Stomach (tissue), 9 donors: ENCODE data around the gene PRMT7. TPM values are rescaled to one million over a fixed set of nuclear protein-coding genes. Genes with fewer than 3 reads are reported as not detected.

ENCODE experiments used
- DNase-seq, 2 donors: peaks; one replicate each; pipeline versions ENCODE4 v3.0.0 to v3.0.0-alpha.2; 2013 to 2019
- H3K27ac ChIP-seq, 5 donors: fragments of 200-600 bp in 4 of 5; sonication (generic) in 4 of 5; one replicate each; pipeline ENCODE4 v1.5.1; 2013 to 2019; ENCODE audit warnings: mild to moderate bottlenecking in 1 of 5, moderate library complexity in 1 of 5
- H3K27me3 ChIP-seq, 3 donors: fragments of 200-600 bp; sonication (generic); one replicate each; pipeline ENCODE4 v1.5.1; 2017 to 2019; ENCODE audit warnings: mixed run types in 1 of 3
- H3K36me3 ChIP-seq, 4 donors: fragments of 200-600 bp; sonication (generic); 1 replicate in 3 of 4; 2 replicates in 1 of 4; pipeline ENCODE4 v1.5.1; 2016 to 2019
- H3K4me1 ChIP-seq, 4 donors: fragments of 200-600 bp; sonication (generic); one replicate each; pipeline ENCODE4 v1.5.1; 2016 to 2019
- H3K4me3 ChIP-seq, 4 donors: fragments of 200-600 bp; sonication (generic) in 3 of 4; one replicate each; pipeline ENCODE4 v1.5.1; 2016 to 2019; ENCODE audit warnings: mild to moderate bottlenecking in 1 of 4
- H3K9me3 ChIP-seq, 4 donors: fragments of 200-600 bp; sonication (generic); one replicate each; pipeline ENCODE4 v1.5.1; 2016 to 2019
- EP300 ChIP-seq: sonication (generic); formaldehyde crosslinking; IDR thresholded peaks from one replicate; pipeline ENCODE4 v1.6.1; 2017; ENCODE audit warnings: antibody characterized with exemption
- POLR2A ChIP-seq, 4 donors: fragments of 450-650 bp; IDR thresholded peaks; one replicate each; pipeline ENCODE4 v1.6.1; 2016; ENCODE audit warnings: antibody characterized with exemption in 4 of 4, control low read depth in 2 of 4, mild to moderate bottlenecking in 1 of 4, moderate library complexity in 1 of 4
- POLR2AphosphoS5 ChIP-seq, 3 donors: sonication (generic); formaldehyde crosslinking; IDR thresholded peaks; one replicate each; pipeline ENCODE4 v1.6.1; 2016; ENCODE audit warnings: antibody characterized with exemption in 3 of 3
- WGBS, 5 donors: extraction: QIAGEN DNeasy Blood & Tissue Kit in 3 of 5; methylation state at CpG; one replicate each; pipeline versions ENCODE4 v1.1.5 to v1.1.7; 2013 to 2018; 5-methylcytosine and 5-hydroxymethylcytosine counted together
- intact Hi-C: fragments of 100-400 bp; cut with DNase I; formaldehyde crosslinking; loops from one replicate; pipeline ENCODE4 v1.15.1; 2023; ENCODE audit warnings: low total_unique reads
- polyA plus RNA-seq, 3 donors: library from polyadenylated mRNA; stranded (reverse); fragments of 200-250 nt; gene quantifications; one replicate each; pipeline ENCODE4 v1.2.3, GENCODE V29; 2013
- total RNA-seq, 5 donors: library from RNA; depleted of rRNA; stranded (reverse); fragments of >200 nt; gene quantifications; one replicate each; pipeline versions ENCODE4 v1.1.0 to v1.2.3, GENCODE V29; 2014 to 2016
- TF ChIP-seq, protein P1 (sequence below), 7 experiments: fragments of 450-650 bp in 4 of 7; fragments of 200-600 bp in 3 of 7; sonication (generic) in 3 of 7; IDR thresholded peaks; one replicate each; pipeline ENCODE4 v1.5.1; 2016 to 2019; ENCODE audit warnings: antibody characterized with exemption in 7 of 7, control low read depth in 2 of 7, mild to moderate bottlenecking in 1 of 7
- donor health status: healthy with polysubstance abuse.
- donor health status: Bipolar disorder and iron deficiency.
- donor health status: healthy.

The PRMT7 gene
- total and polyA plus RNA-seq, 8 donors, result 22.4 to 88.8 (median 37.2) TPM

- H3K4me1 ChIP-seq, result peaks cover 0 to 8% (median 5%) of the 10 kb centered on the region in 4 donors
- 55 to 80% (median 70%) methylated on average over 12 to 14 of the region's 14 CpGs for WGBS, 5 donors
- intact Hi-C loops, result no loop called here
- no peak overlapping the region for H3K4me3 ChIP-seq
- no peaks in the 10 kb centered on the region for H3K9me3 ChIP-seq
- no peak for DNase-seq
- H3K36me3 ChIP-seq, result peaks cover 0 to 43% (median 25%) of the 10 kb centered on the region in 4 donors
- no peak overlapping the region for H3K27ac ChIP-seq
- H3K27me3 ChIP-seq, result peaks cover 0 to 46% (median 3%) of the 10 kb centered on the region in 3 donors
- TF ChIP-seq POLR2A (IDR thresholded peaks at IDR 0.05) (no peak), POLR2AphosphoS5 (IDR thresholded peaks at IDR 0.05) (no peak), EP300 (no peak)
- TF ChIP-seq, protein P1, sequence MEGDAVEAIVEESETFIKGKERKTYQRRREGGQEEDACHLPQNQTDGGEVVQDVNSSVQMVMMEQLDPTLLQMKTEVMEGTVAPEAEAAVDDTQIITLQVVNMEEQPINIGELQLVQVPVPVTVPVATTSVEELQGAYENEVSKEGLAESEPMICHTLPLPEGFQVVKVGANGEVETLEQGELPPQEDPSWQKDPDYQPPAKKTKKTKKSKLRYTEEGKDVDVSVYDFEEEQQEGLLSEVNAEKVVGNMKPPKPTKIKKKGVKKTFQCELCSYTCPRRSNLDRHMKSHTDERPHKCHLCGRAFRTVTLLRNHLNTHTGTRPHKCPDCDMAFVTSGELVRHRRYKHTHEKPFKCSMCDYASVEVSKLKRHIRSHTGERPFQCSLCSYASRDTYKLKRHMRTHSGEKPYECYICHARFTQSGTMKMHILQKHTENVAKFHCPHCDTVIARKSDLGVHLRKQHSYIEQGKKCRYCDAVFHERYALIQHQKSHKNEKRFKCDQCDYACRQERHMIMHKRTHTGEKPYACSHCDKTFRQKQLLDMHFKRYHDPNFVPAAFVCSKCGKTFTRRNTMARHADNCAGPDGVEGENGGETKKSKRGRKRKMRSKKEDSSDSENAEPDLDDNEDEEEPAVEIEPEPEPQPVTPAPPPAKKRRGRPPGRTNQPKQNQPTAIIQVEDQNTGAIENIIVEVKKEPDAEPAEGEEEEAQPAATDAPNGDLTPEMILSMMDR (IDR thresholded peaks at IDR 0.05), result no peak
These were observed 53.8 kb downstream of the PRMT7 start for GRCh38 chr16:68364561-68364998.

DNA sequence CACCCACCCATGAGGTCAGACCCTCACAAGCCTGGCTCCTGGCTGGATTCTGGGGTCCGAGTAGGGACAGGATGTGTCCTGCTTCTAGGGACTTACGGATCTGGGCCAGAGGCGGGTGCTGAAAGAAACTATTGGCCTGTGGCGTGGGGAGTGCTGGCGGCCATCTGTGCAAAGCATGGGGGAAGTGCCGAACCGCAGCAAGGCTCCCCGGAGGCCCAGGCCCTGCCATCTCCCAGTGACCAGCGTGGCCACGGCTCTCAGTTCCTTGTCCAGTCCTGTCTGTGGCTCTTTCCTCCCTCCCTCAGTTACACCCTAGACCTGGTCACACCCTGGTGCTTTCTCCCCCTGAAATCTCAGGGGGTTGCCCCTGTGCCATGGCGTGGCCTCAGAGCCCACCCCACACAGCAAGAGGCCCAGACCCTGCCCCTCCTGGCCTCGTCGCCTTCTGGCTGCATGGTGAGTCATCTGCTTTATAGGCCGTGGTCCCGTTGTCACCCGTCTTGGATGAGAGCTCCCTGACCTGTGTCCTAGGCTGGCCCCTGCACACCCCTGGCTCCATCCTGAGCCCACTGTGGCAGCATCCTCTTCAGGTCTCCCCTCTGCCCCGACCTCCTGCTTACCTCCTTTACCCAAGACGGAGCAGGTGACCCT, 54.5 kb downstream of the PRMT7 start:
- Histone ChIP-seq H3K4me3 (no peak overlapping the region), H3K27me3 (peaks cover 0 to 46% (median 3%) of the 10 kb centered on the region in 3 donors), H3K9me3 (no peaks in the 10 kb centered on the region), H3K27ac (no peak overlapping the region), H3K4me1 (peaks cover 0 to 14% (median 7%) of the 10 kb centered on the region in 4 donors), H3K36me3 (peaks cover 0 to 44% (median 22%) of the 10 kb centered on the region in 4 donors)
- no peak for DNase-seq
- 61 to 79% (median 76%) methylated on average over 11 to 18 of the region's 18 CpGs for WGBS, 5 donors
- TF ChIP-seq, protein P1 (IDR thresholded peaks at IDR 0.05), result no peak
- TF ChIP-seq POLR2AphosphoS5 (IDR thresholded peaks at IDR 0.05) (no peak), EP300 (no peak), POLR2A (IDR thresholded peaks at IDR 0.05) (no peak)
- intact Hi-C loops, result no loop called here

GRCh38 chr16:68366062-68366461, 55.2 kb downstream of the PRMT7 start:
- H3K4me3 ChIP-seq, result no peak overlapping the region
- no peak for DNase-seq
- H3K36me3 ChIP-seq, result peaks cover 0 to 44% (median 18%) of the 10 kb centered on the region in 4 donors
- H3K4me1 ChIP-seq, result peaks cover 0 to 19% (median 9%) of the 10 kb centered on the region in 4 donors
- no peak overlapping the region for H3K27ac ChIP-seq
- no peaks in the 10 kb centered on the region for H3K9me3 ChIP-seq
- TF ChIP-seq POLR2A (IDR thresholded peaks at IDR 0.05), result no peak
- TF ChIP-seq, protein P1 (IDR thresholded peaks at IDR 0.05), result no peak
- no peak for TF ChIP-seq POLR2AphosphoS5 (IDR thresholded peaks at IDR 0.05)
- TF ChIP-seq EP300, result no peak
- H3K27me3 ChIP-seq, result peaks cover 0 to 46% (median 3%) of the 10 kb centered on the region in 3 donors
- WGBS, 5 donors, result 71 to 80% (median 78%) methylated on average over 8 of the region's 8 CpGs
- intact Hi-C loops, result no loop called here

GRCh38 chr16:68367030-68367429, 56.2 kb downstream of the PRMT7 start:
- intact Hi-C loops, result no loop called here
- Histone ChIP-seq H3K4me3 (no peak overlapping the region), H3K36me3 (peaks cover 0 to 44% (median 16%) of the 10 kb centered on the region in 4 donors), H3K27ac (no peak overlapping the region), H3K4me1 (peaks cover 0 to 19% (median 6%) of the 10 kb centered on the region in 4 donors), H3K9me3 (no peaks in the 10 kb centered on the region), H3K27me3 (peaks cover 0 to 46% (median 3%) of the 10 kb centered on the region in 3 donors)
- WGBS, 5 donors, result 37 to 50% (median 45%) methylated on average over 12 to 13 of the region's 13 CpGs
- peak; percentile 48 to 75 for DNase-seq
- no peak for TF ChIP-seq POLR2A (IDR thresholded peaks at IDR 0.05)
- TF ChIP-seq, protein P1 (IDR thresholded peaks at IDR 0.05), result peak in 3 of 7 experiments; percentile 11 to 19 (median 14)
- TF ChIP-seq POLR2AphosphoS5 (IDR thresholded peaks at IDR 0.05), result no peak
